Measurements from ENCODE around the gene PLAU.

DNA sequence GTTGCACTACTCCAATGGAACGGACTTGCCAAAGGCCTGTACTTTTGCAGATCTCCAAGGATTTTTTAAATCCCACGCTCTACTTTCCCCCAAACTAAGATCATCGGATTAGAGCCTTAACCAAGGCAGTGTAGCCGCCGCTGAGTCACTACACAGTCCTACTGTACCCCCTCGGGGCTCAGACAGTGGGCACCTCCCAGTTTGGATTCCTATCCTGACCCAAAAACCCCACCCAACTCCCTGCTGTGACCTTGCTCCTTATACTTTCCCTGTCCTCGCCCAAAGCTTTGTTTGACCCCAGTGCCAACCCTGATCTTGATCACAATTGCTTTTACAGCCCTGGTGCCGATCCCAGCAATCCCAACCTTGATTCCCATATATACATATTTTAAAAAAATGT lies 17.5 kb upstream of the PLAU start:
- TF ChIP-seq, protein P1, sequence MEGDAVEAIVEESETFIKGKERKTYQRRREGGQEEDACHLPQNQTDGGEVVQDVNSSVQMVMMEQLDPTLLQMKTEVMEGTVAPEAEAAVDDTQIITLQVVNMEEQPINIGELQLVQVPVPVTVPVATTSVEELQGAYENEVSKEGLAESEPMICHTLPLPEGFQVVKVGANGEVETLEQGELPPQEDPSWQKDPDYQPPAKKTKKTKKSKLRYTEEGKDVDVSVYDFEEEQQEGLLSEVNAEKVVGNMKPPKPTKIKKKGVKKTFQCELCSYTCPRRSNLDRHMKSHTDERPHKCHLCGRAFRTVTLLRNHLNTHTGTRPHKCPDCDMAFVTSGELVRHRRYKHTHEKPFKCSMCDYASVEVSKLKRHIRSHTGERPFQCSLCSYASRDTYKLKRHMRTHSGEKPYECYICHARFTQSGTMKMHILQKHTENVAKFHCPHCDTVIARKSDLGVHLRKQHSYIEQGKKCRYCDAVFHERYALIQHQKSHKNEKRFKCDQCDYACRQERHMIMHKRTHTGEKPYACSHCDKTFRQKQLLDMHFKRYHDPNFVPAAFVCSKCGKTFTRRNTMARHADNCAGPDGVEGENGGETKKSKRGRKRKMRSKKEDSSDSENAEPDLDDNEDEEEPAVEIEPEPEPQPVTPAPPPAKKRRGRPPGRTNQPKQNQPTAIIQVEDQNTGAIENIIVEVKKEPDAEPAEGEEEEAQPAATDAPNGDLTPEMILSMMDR (IDR thresholded peaks at IDR 0.05) = no peak
- TF ChIP-seq POLR2A (IDR thresholded peaks at IDR 0.05) = no peak
